ENCODE results near the gene CEACAM21. TPM values are rescaled to one million over a fixed set of nuclear protein-coding genes. Genes with fewer than 3 reads are reported as not detected.
A peak's percentile ranks its signal among the peaks of the same experiment; 100 is the strongest.
"Not testable (repeated sequence)": the region's sequence is repeated elsewhere in the genome, so short reads cannot be mapped to it uniquely, and the experiment has no call there.

CEACAM21 gene
- total RNA-seq, 1 donor = 3.9 TPM

- H3K4me1 ChIP-seq (ENCODE audit: insufficient read depth, low read length) = peaks cover 32% of the 10 kb centered on the region
- peaks cover 32% of the 10 kb centered on the region for H3K27me3 ChIP-seq (ENCODE audit: insufficient read depth, low read length)
- no peaks in the 10 kb centered on the region for H3K9me3 ChIP-seq (ENCODE audit: low read depth, low read length)
- H3K4me3 ChIP-seq (ENCODE audit: low read length) = peak overlapping the region; percentile 13
These were observed 11.2 kb upstream of the CEACAM21 start for GRCh38 chr19:41564515-41565378.

GRCh38 chr19:41565379-41565720, 10.6 kb upstream of the CEACAM21 start:
- Histone ChIP-seq H3K27me3 (ENCODE audit: insufficient read depth, low read length) (peaks cover 32% of the 10 kb centered on the region), H3K9me3 (ENCODE audit: low read depth, low read length) (no peaks in the 10 kb centered on the region), H3K4me3 (ENCODE audit: low read length) (no peak overlapping the region), H3K4me1 (ENCODE audit: insufficient read depth, low read length) (peaks cover 28% of the 10 kb centered on the region)

- H3K27me3 ChIP-seq (ENCODE audit: insufficient read depth, low read length) = peaks cover 32% of the 10 kb centered on the region
- H3K9me3 ChIP-seq (ENCODE audit: low read depth, low read length) = no peaks in the 10 kb centered on the region
- H3K4me3 ChIP-seq (ENCODE audit: low read length) = no peak overlapping the region
- peaks cover 35% of the 10 kb centered on the region for H3K4me1 ChIP-seq (ENCODE audit: insufficient read depth, low read length)
These were observed 10.0 kb upstream of the CEACAM21 start for GRCh38 chr19:41566001-41566400.

GRCh38 chr19:41569481-41570150, 6.3 kb upstream of the CEACAM21 start:
- Histone ChIP-seq H3K4me3 (ENCODE audit: low read length) (no peak overlapping the region), H3K4me1 (ENCODE audit: insufficient read depth, low read length) (peaks cover 16% of the 10 kb centered on the region), H3K27me3 (ENCODE audit: insufficient read depth, low read length) (peaks cover 22% of the 10 kb centered on the region), H3K9me3 (ENCODE audit: low read depth, low read length) (no peaks in the 10 kb centered on the region)

GRCh38 chr19:41570179-41570578, 5.8 kb upstream of the CEACAM21 start:
- Histone ChIP-seq H3K27me3 (ENCODE audit: insufficient read depth, low read length) (peaks cover 19% of the 10 kb centered on the region), H3K4me1 (ENCODE audit: insufficient read depth, low read length) (peaks cover 11% of the 10 kb centered on the region), H3K4me3 (ENCODE audit: low read length) (no peak overlapping the region), H3K9me3 (ENCODE audit: low read depth, low read length) (no peaks in the 10 kb centered on the region)

GRCh38 chr19:41570639-41571112, 5.3 kb upstream of the CEACAM21 start:
- Histone ChIP-seq H3K27me3 (ENCODE audit: insufficient read depth, low read length) (peaks cover 16% of the 10 kb centered on the region), H3K4me1 (ENCODE audit: insufficient read depth, low read length) (peaks cover 12% of the 10 kb centered on the region), H3K9me3 (ENCODE audit: low read depth, low read length) (no peaks in the 10 kb centered on the region), H3K4me3 (ENCODE audit: low read length) (no peak overlapping the region)

- H3K9me3 ChIP-seq (ENCODE audit: low read depth, low read length) = no peaks in the 10 kb centered on the region
- H3K4me1 ChIP-seq (ENCODE audit: insufficient read depth, low read length) = peaks cover 41% of the 10 kb centered on the region
- H3K27me3 ChIP-seq (ENCODE audit: insufficient read depth, low read length) = no peaks in the 10 kb centered on the region
- no peak overlapping the region for H3K4me3 ChIP-seq (ENCODE audit: low read length)
These were observed 1.3 kb downstream of the CEACAM21 start for GRCh38 chr19:41577144-41577830.

- Histone ChIP-seq H3K4me1 (ENCODE audit: insufficient read depth, low read length) (peaks cover 41% of the 10 kb centered on the region), H3K27me3 (ENCODE audit: insufficient read depth, low read length) (no peaks in the 10 kb centered on the region), H3K9me3 (ENCODE audit: low read depth, low read length) (no peaks in the 10 kb centered on the region), H3K4me3 (ENCODE audit: low read length) (no peak overlapping the region)
These were observed 1.9 kb downstream of the CEACAM21 start for GRCh38 chr19:41577833-41578232.

- H3K9me3 ChIP-seq (ENCODE audit: low read depth, low read length) = no peaks in the 10 kb centered on the region
- no peak overlapping the region for H3K4me3 ChIP-seq (ENCODE audit: low read length)
- H3K4me1 ChIP-seq (ENCODE audit: insufficient read depth, low read length) = peaks cover 41% of the 10 kb centered on the region
- no peaks in the 10 kb centered on the region for H3K27me3 ChIP-seq (ENCODE audit: insufficient read depth, low read length)
These were observed 2.9 kb downstream of the CEACAM21 start for GRCh38 chr19:41578886-41579285.

GRCh38 chr19:41581068-41581467, 5.1 kb downstream of the CEACAM21 start:
- not testable (repeated sequence) for H3K4me3 ChIP-seq (ENCODE audit: low read length); H3K27me3 ChIP-seq (ENCODE audit: insufficient read depth, low read length); H3K9me3 ChIP-seq (ENCODE audit: low read depth, low read length)
- peaks cover 33% of the 10 kb centered on the region for H3K4me1 ChIP-seq (ENCODE audit: insufficient read depth, low read length)

GRCh38 chr19:41582577-41583182, 6.7 kb downstream of the CEACAM21 start:
- not testable (repeated sequence) for H3K9me3 ChIP-seq (ENCODE audit: low read depth, low read length); H3K4me3 ChIP-seq (ENCODE audit: low read length)
- H3K4me1 ChIP-seq (ENCODE audit: insufficient read depth, low read length) = peaks cover 17% of the 10 kb centered on the region

GRCh38 chr19:41584260-41584810, 8.4 kb downstream of the CEACAM21 start:
- H3K9me3 ChIP-seq (ENCODE audit: low read depth, low read length) = no peaks in the 10 kb centered on the region

More at GRCh38 chr19:41582577-41583182, 6.7 kb downstream of the CEACAM21 start:
- not testable (repeated sequence) for H3K27me3 ChIP-seq (ENCODE audit: insufficient read depth, low read length)

GRCh38 chr19:41584931-41585330, 9.0 kb downstream of the CEACAM21 start:
- Histone ChIP-seq H3K27me3 (ENCODE audit: insufficient read depth, low read length) (no peaks in the 10 kb centered on the region), H3K9me3 (ENCODE audit: low read depth, low read length) (no peaks in the 10 kb centered on the region), H3K4me1 (ENCODE audit: insufficient read depth, low read length) (no peaks in the 10 kb centered on the region), H3K4me3 (ENCODE audit: low read length) (no peak overlapping the region)

More at GRCh38 chr19:41584260-41584810, 8.4 kb downstream of the CEACAM21 start:
- Histone ChIP-seq H3K4me3 (ENCODE audit: low read length) (no peak overlapping the region), H3K4me1 (ENCODE audit: insufficient read depth, low read length) (peaks cover 2% of the 10 kb centered on the region), H3K27me3 (ENCODE audit: insufficient read depth, low read length) (no peaks in the 10 kb centered on the region)

GRCh38 chr19:41586064-41586463, 10.1 kb downstream of the CEACAM21 start:
- no peaks in the 10 kb centered on the region for H3K9me3 ChIP-seq (ENCODE audit: low read depth, low read length)
- no peaks in the 10 kb centered on the region for H3K4me1 ChIP-seq (ENCODE audit: insufficient read depth, low read length)

More at GRCh38 chr19:41586064-41586463, 10.1 kb downstream of the CEACAM21 start:
- H3K4me3 ChIP-seq (ENCODE audit: low read length) = no peak overlapping the region
- no peaks in the 10 kb centered on the region for H3K27me3 ChIP-seq (ENCODE audit: insufficient read depth, low read length)
